AG04449 (cell line): ENCODE results near the gene TMEM234.

Experiments used
- CTCF ChIA-PET: fragments of 350-600 bp; formaldehyde crosslinking; extraction: SDS; loops from one replicate; lab custom pipeline; 2021; ENCODE audit warnings: antibody characterized with exemption; lab: Yijun Ruan, JAX
- POLR2A ChIA-PET: fragments of 400-600, 350-600 bp; formaldehyde crosslinking; extraction: SDS; loops from one replicate; lab custom pipeline; 2020; ENCODE audit warnings: antibody characterized with exemption, inconsistent platforms; lab: Yijun Ruan, JAX
- DNase-seq: peaks from one replicate; pipeline ENCODE4 v3.0.0-alpha.2; 2010; ENCODE audit warnings: low read depth, low spot score
- H3K4me3 ChIP-seq: 2 replicates; pipeline ENCODE4 v1.5.1; 2011; ENCODE audit warnings: low read depth, mild to moderate bottlenecking, control low read depth, low read length
- CTCF ChIP-seq: IDR thresholded peaks from one replicate; pipeline ENCODE4 v1.5.1; 2011; ENCODE audit warnings: mild to moderate bottlenecking, moderate library complexity, low read length, control low read depth, inconsistent platforms; ENCODE audit not compliant: insufficient read depth; ENCODE audit errors: missing control alignments

The TMEM234 gene

DNA sequence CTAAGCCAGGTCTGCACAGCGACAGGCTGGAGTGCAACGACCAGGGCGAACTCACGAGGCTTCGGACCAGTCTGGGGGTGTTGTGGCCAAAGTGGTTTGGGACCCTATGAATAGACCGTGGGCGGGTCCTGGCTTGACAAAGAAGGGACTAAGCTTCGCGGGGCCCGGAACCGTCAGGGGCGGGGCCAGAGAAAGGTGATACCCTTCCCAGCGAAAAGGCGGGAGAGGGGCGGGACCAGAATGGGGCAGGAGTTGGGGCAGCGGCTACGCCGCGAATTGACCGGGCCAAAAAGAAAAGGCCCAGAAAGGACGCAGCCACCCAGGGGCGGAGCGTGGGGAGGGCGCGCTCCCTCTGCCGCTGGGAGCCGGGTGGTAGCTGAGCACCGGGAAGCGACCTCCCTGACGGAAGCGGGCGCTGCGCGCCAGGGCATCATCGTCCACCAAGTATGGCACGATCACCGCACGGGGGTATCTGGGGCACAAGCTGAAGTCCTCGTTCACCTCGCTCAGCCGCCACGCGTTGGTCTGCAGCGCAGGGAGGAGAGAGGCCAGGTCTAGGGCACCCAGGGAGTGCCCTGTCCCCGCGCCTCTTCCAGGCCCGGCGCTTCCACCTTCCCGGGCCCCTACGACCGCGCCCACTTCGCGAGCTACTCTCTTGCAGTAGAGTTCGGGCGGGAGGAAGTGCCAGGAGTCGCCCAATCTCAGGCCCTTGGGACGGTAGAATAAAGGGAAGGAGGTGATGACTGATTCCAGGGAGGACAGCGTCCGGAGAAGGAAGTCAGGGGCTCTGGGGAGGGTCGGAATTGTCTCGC lies 18.2 kb upstream of the TMEM234 start:
- CTCF ChIA-PET, result interaction anchor here (0.9 to 5.8 kb wide), 10 partner anchors 10 to 78 kb away, joined by 3 to 47 read pairs (median 4); partner anchors contain the start of gene LCK
- DNase-seq, result no peak
- TF ChIP-seq CTCF, result peak; percentile 37
- H3K4me3 ChIP-seq, result peak overlapping the region; percentile 67
- POLR2A ChIA-PET, result interaction anchor here (0.8 to 2.7 kb wide), 2 partner anchors 13 to 96 kb away, joined by 3 to 17 read pairs; partner anchors contain the start of gene MARCKSL1

- CTCF ChIA-PET, result interaction anchor here (0.7 to 5.8 kb wide), 8 partner anchors 10 to 77 kb away, joined by 3 to 47 read pairs (median 4); partner anchors contain the start of gene LCK
These were observed 17.6 kb upstream of the TMEM234 start for GRCh38 chr1:32239790-32240139.

DNA sequence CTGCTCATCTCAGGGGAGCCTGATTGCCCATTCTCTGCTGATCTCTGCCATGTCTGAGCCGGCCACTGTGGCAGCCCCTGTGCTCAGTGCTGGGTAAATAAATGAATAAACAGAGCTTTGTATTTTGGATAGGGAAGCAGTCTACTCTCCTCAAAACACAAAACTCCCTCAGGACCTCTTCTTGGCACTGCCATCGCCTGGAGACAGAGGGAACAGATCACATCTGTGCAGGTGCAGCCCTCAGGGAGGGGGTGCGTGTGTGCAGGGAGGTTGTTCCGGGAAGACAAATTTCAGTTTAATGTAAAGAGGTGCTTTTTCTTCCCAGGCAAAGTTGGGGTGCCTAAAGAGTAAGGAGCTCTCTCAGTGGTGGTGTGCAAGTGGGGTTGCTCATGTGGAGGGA lies 17.2 kb upstream of the TMEM234 start:
- CTCF ChIA-PET, result interaction anchor here (0.7 to 5.8 kb wide), 5 partner anchors 11 to 78 kb away, joined by 3 to 47 read pairs (median 4); partner anchors contain the start of gene LCK
- no peak overlapping the region for H3K4me3 ChIP-seq
- POLR2A ChIA-PET, result no interaction called here
- DNase-seq, result no peak
- no peak for TF ChIP-seq CTCF

More at GRCh38 chr1:32239790-32240139, 17.6 kb upstream of the TMEM234 start:
- DNase-seq, result no peak
- POLR2A ChIA-PET, result interaction anchor here (2.7 kb wide), 1 partner anchor 96 kb away, joined by 17 read pairs; the partner anchor contains the start of gene MARCKSL1
- peak overlapping the region; percentile 67; the same call in 1 of the 2 replicates for H3K4me3 ChIP-seq
- TF ChIP-seq CTCF, result no peak

DNA sequence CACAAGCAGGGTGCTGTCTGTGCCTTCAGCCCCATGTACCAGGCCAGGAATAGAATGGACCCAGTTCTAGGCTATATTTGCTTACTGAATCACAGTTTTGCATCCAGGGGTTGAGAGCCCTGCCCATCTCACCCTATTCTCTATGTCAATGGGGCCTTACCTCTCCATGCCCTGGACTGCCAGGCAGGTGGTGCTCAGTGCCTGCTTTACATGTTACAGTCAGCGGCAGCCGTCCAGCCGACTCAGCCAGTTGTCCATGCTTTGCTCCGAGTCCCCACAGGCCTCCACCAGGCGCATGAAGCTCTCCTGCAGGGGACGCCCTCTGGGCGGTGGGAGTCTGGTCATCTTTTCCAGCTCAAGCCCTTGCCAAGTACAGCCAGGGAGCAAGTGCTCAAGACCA lies 12.6 kb upstream of the TMEM234 start:
- CTCF ChIA-PET, result interaction anchor here (1.2 to 2.8 kb wide), 3 partner anchors 11 to 19 kb away, joined by 6 to 11 read pairs (median 9); partner anchors contain the start of gene FAM167B
- no peak for TF ChIP-seq CTCF
- no peak for DNase-seq
- no peak overlapping the region for H3K4me3 ChIP-seq
- POLR2A ChIA-PET, result interaction anchor here (3.0 kb wide), 1 partner anchor 101 kb away, joined by 13 read pairs; the partner anchor contains the start of gene MARCKSL1

DNA sequence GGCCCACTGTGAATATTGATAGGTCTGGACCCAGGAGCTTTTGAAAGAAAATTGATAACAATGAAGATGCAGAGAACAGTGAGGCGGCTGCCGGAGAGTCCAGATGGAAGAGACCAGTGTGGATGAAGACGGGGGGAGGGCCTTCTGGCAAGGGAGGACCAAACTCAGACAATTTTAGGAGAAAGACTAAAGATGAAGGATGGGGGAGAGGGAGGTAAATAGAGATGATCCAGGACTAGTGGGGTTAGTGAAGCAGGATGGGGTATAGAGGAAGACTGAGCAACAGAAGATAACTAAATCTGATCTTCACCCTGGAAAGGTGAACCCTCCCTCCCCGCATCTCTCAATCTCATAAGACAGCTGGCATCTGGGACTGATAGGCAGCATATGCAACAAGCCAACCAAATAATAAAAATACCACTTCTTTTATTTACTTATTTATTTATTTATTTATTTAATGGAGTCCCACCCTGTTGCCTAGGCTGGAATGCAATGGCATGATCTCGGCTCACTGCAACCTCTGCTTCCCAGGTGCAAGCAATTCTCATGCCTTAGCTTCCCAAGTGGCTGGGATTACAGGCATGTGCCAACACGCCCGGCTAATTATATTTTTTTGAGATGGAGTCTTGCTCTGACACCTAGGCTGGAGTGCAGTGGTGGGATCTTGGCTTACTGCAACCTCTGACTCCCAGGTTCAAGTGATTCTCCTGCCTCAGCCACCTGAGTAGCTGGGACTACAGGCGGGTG lies 10.6 kb upstream of the TMEM234 start:
- DNase-seq, result no peak
- CTCF ChIA-PET, result interaction anchor here (1.0 to 2.5 kb wide), 2 partner anchors 14 to 17 kb away, joined by 3 to 7 read pairs; partner anchors contain the start of gene FAM167B
- no peak for TF ChIP-seq CTCF
- POLR2A ChIA-PET, result interaction anchor here (0.6 kb wide), 1 partner anchor 10 kb away, joined by 3 read pairs; no protein-coding TSS in a partner anchor
- no peak overlapping the region for H3K4me3 ChIP-seq
